ENCODE results near the gene ADAP1.
"Not testable (repeated sequence)": the region's sequence is repeated elsewhere in the genome, so short reads cannot be mapped to it uniquely, and the experiment has no call there.

The ADAP1 gene

GRCh38 chr7:919924-920341 is 34.5 kb downstream of the ADAP1 start:
- no peak for DNase-seq

- no peak for DNase-seq
Measured at GRCh38 chr7:919114-919442, 35.4 kb downstream of the ADAP1 start.

- no peak for DNase-seq
Measured at GRCh38 chr7:918441-919113, 35.9 kb downstream of the ADAP1 start.

GRCh38 chr7:918118-918425 is 36.4 kb downstream of the ADAP1 start:
- no peak for DNase-seq

GRCh38 chr7:917255-918117 is 37.0 kb downstream of the ADAP1 start:
- no peak for DNase-seq

GRCh38 chr7:916291-916941 is 38.1 kb downstream of the ADAP1 start:
- DNase-seq = no peak

GRCh38 chr7:915291-916218 is 38.9 kb downstream of the ADAP1 start:
- no peak for DNase-seq

GRCh38 chr7:914521-915194 is 39.8 kb downstream of the ADAP1 start:
- no peak for DNase-seq

GRCh38 chr7:913736-914520 is 40.6 kb downstream of the ADAP1 start:
- no peak for DNase-seq

- no peak for DNase-seq
Measured at GRCh38 chr7:911791-912480, 42.5 kb downstream of the ADAP1 start.

- DNase-seq = no peak
Measured at GRCh38 chr7:910931-911431, 43.5 kb downstream of the ADAP1 start.

- DNase-seq = no peak
Measured at GRCh38 chr7:910441-910861, 44.0 kb downstream of the ADAP1 start.

- DNase-seq = no peak
Measured at GRCh38 chr7:909358-910329, 44.8 kb downstream of the ADAP1 start.

- not testable (repeated sequence) for DNase-seq
Measured at GRCh38 chr7:908591-909357, 45.7 kb downstream of the ADAP1 start.

- no peak for DNase-seq
Measured at GRCh38 chr7:908159-908581, 46.3 kb downstream of the ADAP1 start.

- no peak for DNase-seq
Measured at GRCh38 chr7:907158-907980, 47.1 kb downstream of the ADAP1 start.

GRCh38 chr7:906776-907157 is 47.7 kb downstream of the ADAP1 start:
- DNase-seq = no peak

GRCh38 chr7:904847-905246 is 49.6 kb downstream of the ADAP1 start:
- no peak for DNase-seq

All from NCI-H187 treated with DMSO at 0.1 percent for 48 hours (cell line).